NCI-H2227 (cell line): ENCODE results near the gene SPECC1.
A peak's percentile ranks its signal among the peaks of the same experiment; 100 is the strongest.
"Not testable (repeated sequence)": the region's sequence is repeated elsewhere in the genome, so short reads cannot be mapped to it uniquely, and the experiment has no call there.

Experiments
- DNase-seq: peaks from one replicate; lab custom pipeline; 2025; ENCODE audit not compliant: unreplicated experiment; lab: John Stamatoyannopoulos, UW

Gene SPECC1

DNA sequence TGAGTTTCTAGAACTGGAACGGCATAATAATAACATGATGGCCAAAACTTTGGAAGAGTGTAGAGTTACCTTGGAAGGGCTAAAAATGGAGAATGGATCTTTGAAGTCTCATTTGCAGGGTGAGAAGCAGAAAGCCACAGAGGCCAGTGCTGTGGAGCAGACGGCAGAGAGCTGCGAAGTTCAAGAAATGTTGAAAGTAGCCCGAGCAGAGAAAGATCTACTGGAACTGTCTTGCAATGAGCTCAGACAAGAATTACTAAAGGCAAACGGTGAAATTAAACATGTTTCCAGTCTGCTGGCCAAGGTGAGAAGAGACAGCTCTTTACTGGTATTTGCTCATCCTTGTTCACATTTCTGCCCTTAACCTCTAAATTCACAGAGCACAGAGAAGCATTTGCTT is 196.4 kb downstream of the SPECC1 start:
- no peak for DNase-seq

DNA sequence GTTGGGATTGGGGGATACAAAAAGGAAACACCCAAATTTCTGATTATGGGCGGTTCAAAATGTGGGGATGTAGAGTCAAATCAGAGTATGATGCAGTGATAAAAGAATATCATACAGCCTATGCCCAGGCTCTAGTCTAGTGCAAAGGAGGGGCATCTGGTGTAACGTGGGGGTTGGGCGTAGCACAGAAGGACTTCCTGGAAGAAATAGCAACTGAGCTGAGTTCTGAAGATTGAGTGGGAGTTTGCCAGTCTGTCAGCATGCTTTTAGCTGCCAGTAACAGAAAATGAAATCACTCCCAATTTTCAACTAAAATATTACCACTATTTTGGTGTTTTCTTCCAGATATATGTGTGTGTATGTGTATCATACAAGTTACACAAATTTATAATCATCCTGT is 196.9 kb downstream of the SPECC1 start:
- DNase-seq = no peak

DNA sequence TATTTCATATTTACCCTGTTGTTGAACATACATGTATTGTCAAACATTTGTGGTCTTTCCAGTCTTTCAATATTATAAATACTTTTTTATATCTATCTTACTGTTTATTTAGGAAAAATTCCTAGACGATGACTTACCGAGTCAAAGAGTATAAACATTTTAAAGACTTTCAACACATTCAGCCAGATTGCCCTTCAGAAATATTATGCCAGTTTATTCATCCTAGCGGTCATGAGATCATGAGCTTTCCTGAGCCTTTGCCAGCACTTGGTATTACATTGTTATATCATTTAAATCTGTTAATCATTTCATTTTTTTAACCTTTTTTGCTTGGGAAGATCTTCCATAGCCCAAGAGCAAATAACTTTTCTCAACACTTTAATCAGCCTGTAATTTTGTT is 197.4 kb downstream of the SPECC1 start:
- DNase-seq = no peak

DNA sequence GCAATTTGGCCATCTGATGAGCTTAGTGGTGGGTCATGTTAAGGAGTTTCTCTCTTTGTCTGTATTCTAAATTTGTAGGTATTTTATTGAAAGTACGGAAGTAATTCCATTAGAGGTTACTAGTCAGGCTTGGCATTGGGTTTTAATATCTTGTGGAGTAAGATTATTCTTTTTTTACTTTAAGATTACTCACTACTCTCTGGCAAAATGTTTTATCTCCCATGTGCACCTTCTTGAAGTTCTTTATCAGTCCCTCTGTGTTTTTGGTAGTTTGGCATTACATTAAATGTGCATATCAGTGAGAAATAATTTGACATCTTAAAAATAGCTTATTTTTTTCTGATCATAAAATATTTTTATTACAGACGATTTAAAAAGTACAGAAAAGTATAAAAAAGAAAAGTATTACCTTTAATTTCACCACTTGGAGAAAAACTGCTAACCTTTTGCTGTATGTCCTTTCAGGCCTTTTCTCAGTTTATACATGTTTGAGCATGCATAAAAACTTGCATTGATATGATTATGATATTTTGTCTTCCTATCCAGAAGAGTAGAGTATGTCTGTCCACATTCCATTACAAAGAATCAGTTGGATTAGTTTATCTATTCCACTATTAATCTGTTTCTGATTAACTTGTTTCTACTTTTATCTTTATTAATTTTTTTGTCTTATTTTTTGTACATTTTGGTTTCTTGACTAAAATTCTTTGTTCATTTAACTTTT is 198.3 kb downstream of the SPECC1 start:
- no peak for DNase-seq

DNA sequence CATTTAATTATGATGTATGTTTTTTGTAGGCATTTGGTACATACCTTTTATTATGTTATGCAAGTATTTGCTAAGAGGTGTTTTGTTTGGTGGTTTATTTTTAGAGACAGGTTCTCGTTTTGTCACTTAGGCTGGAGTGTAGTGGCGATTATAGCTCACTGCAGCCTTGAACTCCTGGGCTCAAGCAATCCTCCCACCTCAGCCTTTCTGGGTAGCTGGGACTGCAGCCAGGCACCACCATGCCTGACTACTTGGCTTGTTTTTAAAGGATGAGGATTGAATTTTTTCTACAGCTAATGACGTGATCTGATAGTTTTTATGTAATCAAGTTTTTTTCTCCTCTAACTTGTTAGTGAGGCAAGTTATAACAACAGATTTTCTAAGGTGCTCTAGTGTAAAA is 199.6 kb downstream of the SPECC1 start:
- no peak for DNase-seq

DNA sequence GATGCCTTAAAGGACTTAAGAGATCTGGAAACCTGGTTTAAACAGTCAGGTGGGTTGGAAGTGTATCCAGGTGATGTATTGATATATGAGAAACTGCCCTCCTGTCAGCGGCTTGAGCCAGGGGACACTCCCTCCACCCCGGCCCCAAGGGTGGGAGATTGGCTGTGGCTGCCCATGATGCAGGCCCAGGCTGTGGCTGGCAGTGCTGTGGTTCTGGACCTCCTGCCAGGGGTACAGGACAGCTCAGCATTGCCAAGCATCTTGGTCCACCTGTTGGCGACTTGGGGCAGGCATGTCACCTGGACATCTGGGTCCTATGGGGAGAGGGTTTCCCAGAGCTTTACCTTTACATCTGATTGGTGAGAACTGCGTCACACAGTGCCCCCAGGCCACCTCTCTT is 201.0 kb downstream of the SPECC1 start:
- no peak for DNase-seq

DNA sequence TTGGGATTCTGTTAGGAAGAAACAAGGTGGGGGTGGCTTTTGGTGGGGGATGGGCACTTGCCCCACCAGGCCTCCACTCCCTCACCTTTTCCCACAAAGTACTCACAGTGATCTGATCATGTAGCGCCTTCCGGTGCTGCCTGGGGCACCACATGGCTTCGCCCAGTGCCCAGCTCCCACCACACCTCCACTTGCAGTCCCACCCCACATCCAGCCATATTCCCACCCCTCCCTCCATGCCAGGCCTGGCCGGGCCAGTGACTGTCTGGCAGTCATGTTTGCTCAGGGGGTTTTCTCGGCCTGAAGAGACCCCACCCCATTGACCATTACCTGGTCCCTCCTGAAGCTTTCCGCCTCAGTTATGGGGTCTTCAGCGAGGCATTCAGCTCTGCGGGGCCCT is 201.5 kb downstream of the SPECC1 start:
- DNase-seq = no peak

DNA sequence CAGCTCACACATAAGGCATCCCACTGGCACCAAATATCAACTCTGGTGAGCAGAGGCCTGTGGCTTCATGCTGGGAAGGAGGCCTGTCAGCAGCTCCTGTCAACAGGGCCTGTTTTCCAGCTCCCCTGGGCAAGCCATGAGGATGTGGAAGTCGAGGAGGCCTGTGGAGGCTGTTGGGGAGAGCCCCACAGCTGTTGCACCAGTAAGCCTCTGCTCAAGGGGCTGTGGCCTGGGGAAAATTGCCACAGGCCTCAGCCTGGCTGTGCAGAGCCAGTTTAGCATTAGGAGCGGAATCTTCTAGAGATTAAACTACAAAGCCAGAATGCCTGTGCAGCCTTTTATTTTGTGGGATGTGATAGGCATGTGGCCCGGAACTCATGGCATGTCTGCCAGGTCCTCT is 202.1 kb downstream of the SPECC1 start:
- no peak for DNase-seq

DNA sequence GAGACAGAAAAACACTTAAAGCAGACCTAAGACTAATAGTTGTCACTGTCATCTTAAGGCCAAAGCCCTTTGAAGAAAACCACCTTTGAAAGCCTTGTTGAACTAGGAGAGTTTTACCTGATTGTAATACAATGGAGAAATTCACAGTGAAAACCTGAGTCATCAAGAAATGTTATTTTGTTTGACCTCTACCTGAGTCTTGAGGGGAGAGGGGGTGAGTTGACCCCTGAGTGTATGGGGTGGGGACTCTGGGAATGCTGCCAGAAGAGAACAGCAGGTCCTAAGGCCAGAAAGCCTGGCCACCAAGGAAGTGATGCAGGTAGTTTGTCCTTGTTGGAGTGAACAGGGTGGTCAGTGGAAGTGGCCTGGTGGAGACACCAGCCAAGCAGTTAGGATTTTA is 204.3 kb downstream of the SPECC1 start:
- DNase-seq = no peak

DNA sequence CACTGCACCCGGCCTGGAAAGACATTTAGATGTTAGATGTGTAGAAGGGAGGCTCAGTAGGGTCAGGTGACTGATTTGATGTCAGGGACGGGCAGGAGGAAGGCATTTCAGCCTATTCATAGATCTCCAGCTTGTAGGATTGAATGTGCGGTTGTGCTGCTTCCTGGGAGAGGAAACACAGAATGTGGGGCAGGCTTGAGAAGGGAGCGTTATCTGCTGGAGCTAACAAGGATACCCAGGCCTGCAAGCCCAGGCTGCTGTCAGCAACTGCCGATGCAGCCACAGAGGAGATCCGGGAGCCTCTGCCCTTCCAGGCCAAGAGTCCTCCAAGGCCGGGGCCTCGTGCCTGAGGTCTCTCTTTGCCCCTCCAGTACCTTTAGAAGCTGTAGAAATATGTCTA is 205.6 kb downstream of the SPECC1 start:
- no peak for DNase-seq

DNA sequence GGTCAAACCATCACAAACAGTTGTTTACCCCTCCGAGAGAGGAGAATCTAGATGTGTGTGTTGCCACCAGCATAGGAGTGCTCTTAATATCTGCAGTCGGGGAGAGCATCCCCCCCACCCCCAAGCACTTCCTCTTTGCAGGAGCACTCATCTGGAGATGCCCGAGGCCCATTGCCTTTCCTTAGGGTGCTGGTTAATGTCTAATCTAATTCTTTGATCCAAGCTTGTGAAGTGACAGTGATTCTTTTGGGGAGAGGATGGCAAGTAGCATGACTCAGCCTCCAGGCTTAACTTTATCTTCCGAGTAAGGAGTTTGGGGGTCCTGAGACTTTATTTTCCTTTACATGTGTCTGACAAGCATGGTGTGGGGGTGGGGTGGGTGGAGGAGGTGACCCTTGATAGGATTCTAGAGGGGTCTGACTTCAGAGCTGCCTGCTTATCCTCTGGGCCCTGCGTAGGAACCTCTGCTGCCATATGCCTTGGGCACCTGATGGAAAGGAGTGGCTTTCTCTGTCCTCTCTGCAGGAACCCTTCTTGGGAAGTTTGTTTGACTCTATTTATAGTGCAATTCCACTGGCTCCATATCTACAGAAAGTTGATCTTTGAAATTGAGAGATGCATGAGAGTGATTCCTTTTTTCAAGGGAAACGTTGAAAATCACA is 207.1 kb downstream of the SPECC1 start:
- DNase-seq = no peak

DNA sequence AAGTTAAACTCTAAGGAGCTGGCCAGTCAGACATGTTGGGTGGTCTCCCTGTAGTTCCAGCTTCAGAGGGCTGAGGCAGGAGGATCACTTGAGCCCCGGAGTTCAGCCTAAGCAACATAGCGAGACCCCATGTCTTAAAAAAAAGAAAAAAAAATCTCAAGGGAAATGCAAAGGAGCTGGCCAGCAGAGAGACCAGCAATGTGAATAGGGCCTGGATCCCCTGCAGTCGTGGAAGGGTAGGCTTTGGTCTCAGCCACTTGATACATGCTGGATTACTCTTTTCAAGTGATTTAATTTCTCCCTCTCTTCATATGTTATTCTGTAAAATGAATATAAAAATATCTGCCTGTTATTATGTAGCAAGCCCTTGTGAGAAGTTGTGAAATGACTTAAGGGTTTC is 207.7 kb downstream of the SPECC1 start:
- DNase-seq = no peak

DNA sequence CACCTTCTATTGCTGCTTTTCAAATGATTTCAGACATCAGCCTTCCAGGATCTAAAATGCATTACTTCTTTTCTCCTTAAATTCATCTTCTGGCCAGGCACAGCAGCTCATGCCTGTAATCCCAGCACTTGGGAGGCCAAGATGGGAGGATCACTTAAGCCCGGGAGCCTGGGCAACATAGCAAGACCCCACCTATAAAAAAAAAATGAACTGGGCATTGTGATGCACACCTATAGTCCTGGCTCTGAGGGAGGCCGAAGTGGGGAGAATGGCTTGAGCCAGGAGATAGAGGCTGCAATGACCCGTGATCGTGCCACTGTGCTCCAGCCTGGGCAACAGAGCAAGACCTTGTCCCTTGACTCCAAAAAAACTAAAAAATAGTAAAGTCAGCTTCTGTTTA is 208.5 kb downstream of the SPECC1 start:
- no peak for DNase-seq

DNA sequence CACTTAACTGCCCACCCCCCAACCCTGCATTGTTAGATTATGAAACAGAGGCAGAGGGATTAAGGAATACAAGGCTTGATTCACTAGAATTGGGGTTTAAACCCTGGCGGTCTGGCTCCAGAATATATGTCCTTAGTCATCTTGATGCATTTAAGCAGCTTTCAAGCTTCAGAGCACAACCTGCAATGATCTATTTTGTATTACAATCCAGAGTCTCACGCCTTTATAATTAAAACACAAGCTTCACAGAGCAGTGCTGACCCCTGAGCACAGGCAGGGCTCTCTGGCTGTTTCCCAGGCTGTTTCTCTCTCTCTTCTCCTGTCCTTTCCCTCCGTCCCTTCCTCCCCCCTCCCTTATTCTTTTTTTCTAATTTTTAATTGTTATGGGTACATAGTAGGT is 209.1 kb downstream of the SPECC1 start:
- DNase-seq = no peak

DNA sequence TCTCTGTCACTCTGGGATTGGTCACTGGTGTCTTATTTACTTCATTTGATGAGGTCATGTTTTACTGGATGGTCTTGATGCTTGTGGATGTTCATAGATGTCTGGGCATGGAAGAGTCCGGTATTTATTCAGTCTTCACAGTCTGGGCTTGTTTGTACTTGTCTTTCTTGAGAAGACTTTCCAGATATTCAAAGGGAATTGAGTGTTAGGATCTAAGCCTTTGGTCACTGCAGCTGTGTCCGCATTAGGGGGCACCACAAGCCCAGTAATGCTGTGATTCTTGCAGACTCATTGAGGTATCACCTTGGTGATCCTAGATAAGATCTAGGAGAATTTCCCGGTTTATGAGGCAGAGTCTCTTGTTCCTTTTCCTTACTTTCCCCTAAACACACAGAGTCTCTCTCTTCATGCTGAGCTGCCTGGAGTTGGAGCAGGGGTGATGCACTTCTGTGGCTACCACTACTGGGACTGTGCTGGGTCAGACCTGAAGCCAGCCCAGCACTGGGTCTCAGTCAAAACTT is 214.7 kb downstream of the SPECC1 start:
- DNase-seq = no peak

DNA sequence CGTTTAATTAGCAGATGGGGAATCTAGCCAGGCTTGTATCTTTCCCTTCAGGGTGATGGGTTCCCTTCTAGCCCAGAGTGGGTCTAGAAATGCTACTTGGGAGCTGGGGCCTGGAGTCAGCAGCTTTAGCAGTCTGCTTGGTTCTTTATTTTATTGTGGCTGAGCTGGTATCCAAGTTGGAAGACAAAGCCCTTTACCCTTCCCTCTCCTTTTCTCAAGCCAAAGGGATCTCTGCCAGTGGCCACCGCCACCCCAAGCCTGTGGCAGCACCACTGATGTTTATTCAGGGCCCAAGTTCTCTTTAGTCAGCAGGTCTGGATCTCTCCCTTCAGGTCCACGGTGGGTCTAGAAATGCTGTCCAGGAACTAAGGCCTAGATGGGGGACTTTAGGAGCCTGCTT is 215.2 kb downstream of the SPECC1 start:
- no peak for DNase-seq

DNA sequence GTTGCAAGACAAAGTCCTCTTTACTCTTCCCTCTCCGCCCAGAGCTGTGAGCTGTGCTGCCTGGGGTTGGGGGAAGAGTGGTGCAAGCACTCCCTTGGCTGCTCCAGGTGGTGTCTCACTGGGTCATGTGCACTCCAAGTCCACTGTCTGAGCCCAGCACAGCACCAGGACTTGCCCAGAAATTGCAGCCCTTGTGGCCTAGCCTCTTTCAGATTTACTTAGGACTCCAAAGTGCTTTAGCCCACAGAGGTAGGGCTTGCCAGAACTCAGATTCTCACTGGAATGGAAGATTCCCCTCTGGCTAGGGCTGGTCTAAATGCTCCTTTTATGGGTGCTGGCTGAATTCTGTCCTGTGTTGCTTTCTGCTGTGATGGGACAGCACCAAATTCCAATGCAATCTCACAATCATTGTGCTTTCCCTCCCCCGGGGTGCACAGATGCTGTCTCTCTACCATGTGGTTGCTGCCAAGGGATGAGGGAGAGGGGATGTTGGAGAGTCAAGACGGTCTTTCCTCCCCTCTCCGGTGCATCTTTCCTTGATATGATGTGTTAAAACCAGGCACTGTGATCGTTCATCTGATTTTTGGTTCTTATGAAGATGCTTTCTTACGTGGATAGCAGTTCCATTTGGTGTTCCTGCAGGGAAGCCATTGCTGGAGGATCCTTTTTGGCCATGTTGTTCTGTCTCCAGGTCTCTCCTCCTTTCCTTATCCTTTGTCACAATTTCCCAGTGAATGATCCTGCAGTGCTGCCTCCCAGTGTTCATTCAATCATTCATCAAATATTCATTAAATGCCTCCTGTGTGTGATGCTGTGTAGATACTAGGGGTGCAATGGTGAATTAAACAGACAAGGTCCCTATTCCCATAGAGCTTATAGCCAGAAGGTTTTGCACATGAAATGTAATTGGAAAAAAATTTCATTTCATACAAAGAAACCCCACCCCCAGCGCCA is 216.3 kb downstream of the SPECC1 start:
- no peak for DNase-seq

DNA sequence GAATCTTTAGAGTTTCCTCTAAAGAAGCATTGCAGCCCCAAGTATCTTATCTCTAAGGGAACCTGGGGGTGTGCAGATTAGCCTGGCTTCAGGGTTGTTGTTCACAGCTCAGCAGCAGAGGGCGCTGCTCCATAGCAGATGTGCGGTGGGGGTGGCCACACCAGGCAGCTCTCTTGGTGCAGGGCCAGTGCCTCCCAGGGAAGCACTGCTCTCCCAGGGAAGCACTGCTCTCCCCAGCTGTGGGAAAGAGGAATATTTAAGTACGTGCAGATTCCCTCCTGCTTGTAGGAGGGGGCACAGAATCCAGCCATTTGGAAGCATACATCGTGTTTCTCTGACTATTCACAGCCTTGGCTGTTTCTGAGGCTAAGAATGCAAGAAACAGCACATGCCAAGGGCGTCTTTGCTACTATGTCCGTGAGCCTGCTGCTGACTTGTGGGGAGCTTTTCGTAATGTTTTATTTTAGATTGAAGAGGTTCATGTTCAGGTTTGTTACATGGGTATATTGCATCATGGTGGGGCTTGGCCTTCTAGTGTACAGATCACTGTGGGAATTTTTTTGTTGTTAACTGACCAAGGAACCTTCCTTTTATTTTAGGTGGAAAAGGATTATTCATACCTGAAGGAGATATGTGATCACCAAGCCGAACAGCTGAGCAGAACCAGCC is 217.8 kb downstream of the SPECC1 start:
- peak; percentile 80 for DNase-seq

DNA sequence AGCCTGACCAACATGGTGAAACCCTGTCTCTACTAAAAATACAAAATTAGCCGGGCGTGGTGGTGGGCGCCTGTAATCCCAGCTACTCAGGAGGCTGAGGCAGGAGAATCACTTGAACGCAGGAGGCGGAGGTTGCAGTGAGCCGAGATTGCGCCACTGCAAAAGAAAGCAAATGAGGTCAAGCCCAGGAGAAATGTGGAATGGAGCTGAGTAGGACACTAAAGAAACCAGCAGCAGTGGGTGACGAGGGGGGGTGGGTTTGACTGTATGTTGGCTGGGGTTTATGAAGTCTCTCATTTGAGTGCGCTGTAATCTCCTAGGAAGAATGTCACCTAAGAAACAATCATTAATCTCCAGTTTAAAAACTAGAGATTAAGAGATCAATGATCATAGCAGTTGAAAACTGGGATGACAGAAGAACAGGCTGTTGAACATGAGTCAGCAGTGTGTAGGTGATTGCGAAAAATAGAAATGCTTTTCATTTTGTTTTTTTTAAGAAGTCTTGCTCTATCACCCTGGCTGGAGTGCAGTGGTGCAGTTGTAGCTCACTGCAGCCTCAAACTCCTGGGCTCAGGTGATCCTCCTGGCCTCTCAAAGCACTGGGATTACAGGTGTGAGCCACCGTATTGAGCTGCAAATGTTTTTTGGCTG is 218.7 kb downstream of the SPECC1 start:
- DNase-seq = not testable (repeated sequence)

DNA sequence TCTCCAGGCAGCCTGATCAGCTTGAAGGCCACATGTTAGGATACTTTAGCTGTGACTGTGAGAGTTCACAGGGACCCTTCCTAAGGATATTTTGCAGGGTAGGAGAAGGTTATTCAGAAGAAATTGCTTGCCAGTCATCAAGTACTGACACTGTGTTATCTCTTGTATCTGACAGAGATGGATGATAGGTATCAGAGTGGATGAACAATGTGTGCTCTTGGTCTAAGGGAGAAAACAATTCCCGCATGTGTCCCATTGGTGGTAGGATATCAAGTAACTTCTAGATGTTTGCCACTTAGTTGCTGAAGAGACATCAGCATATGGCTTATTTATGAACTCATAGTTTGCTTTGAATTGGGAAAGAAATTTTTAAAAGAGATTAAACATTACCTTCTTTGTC is 219.3 kb downstream of the SPECC1 start:
- no peak for DNase-seq

DNA sequence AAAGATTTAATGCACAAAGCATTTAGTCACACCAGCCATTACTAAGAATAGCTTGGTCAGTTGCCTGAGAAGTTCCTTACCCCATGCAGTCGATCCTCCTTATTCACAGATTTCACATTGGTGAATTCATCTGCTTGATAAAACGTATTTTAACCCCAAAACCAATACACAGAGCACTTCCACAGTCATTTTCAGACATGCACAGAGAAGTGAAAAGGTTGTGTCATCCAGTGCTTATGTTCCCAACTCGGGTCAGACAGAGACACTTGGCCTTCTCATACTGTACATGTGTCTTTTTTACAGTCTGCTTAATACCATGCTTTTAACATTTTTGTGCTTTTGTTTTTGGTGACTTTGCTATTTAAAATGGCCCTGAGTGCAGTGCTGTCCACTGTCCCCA is 219.7 kb downstream of the SPECC1 start:
- no peak for DNase-seq
